ENCODE measurements around the gene NFE2. TPM values are rescaled to one million over a fixed set of nuclear protein-coding genes. Genes with fewer than 3 reads are reported as not detected.

Gene NFE2
- total RNA-seq, 1 experiment from 2014 or later = not detected

DNA sequence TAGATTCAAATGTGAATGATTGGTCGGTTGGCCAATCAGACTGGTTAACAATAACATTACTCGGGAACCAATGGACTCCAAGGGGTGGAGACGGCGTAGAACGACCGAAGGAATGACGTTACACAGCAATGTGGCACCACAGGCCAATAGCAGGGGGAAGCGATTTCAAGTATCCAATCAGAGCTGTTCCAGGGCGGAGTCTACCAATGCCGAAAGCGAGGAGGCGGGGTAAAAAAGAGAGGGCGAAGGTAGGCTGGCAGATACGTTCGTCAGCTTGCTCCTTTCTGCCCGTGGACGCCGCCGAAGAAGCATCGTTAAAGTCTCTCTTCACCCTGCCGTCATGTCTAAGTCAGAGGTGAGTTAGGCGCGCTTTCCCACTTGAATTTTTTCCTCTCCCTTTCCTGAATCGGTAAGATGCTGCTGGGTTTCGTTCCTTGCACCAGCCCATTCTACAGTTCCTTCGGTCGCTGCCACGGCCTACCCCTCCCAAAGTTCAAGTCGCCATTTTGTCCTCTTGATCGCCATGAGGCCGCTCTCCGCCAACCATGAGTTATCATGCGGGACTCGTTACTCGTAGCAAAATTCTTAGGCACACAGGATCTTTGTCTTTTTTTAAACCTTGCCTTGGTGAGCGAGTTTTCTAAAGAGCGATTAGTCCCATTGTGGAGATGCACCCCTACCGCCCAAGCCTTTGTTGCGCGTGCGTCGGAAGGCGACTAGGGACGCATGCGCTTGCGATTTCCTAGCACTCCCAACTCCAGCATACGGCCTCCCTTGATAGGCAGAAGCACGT lies 20.2 kb downstream of the NFE2 start, which contains the start of gene HNRNPA1:
Gene HNRNPA1, plus strand, starts transcription at position 259 of the 793 bp plus-strand sequence. Its CDS starts 82 bp downstream, at position 341.
- DNase-seq = peak; percentile 98 to 99
- no peaks in the 10 kb centered on the region for H3K9me3 ChIP-seq (replicated peaks)
- no peaks in the 10 kb centered on the region for H3K27me3 ChIP-seq
- H3K36me3 ChIP-seq = peaks cover 67% of the 10 kb centered on the region
- H3K4me1 ChIP-seq = no peaks in the 10 kb centered on the region; the same call in 1 of the 2 replicates
- peak within 1 kb of the TSS; percentile 98 for H3K27ac ChIP-seq
- peak within 1 kb of the TSS; percentile 82 for H3K4me3 ChIP-seq

DNA sequence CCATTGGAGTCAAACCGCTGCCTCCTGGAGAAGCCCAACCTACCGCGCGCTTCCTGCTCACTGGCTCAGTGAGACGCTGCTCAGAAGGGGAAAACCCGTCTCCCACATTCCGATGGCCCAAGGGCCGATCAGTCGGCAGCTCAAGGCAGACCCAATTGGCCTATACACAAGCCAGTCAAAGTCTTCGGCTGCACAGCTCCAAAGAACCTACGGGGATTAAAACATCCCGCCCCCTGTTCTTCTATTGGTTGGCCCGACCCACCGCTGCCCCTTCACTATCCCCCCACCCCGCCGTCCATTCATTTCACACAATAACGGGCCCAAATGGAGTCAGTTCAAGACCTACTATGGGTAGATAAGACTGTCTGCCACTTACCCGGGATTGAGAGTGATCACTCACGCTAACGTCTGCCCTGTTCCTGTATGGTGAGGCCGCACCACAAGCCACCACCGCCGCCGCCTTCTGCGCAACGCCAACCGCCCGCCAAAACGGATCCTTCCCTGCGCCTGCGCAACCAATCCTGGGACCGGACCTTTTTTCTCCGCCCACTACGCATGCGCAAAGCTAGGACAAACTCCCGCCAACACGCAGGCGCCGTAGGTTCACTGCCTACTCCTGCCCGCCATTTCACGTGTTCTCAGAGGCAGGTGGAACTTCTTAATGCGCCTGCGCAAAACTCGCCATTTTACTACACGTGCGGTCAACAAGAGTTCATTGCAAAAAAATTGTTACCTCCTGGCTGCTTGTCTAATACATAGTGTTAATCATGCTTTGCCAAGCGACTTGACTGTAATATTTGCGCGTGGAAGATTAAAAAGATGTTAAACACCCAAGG lies 21.0 kb downstream of the NFE2 start, which contains the start of gene CBX5:
Gene CBX5, minus strand, starts transcription at position 491 of the 836 bp plus-strand sequence. CDS start 22,472 bp downstream, outside the sequence.
- no peaks in the 10 kb centered on the region for H3K27me3 ChIP-seq
- peak; percentile 99 for DNase-seq
- H3K27ac ChIP-seq = peak within 1 kb of the TSS; percentile 98
- peaks cover 60% of the 10 kb centered on the region for H3K36me3 ChIP-seq
- no peaks in the 10 kb centered on the region for H3K9me3 ChIP-seq (replicated peaks)
- H3K4me3 ChIP-seq = peak within 1 kb of the TSS; percentile 82
- no peaks in the 10 kb centered on the region; the same call in 1 of the 2 replicates for H3K4me1 ChIP-seq

GRCh38 chr12:54279227-54279631 lies 21.6 kb downstream of the NFE2 start:
- no peaks in the 10 kb centered on the region for H3K9me3 ChIP-seq (replicated peaks)
- H3K27me3 ChIP-seq = no peaks in the 10 kb centered on the region
- H3K4me1 ChIP-seq = no peaks in the 10 kb centered on the region; the same call in 1 of the 2 replicates
- peaks cover 60% of the 10 kb centered on the region for H3K36me3 ChIP-seq
- no peak for DNase-seq
- peak overlapping the region; percentile 98 for H3K27ac ChIP-seq
- peak overlapping the region; percentile 82 for H3K4me3 ChIP-seq

GRCh38 chr12:54277823-54278276 lies 23.0 kb downstream of the NFE2 start:
- Histone ChIP-seq H3K4me3 (peak overlapping the region; percentile 82), H3K9me3 (replicated peaks) (no peaks in the 10 kb centered on the region), H3K27ac (peak overlapping the region; percentile 98), H3K36me3 (peaks cover 59% of the 10 kb centered on the region), H3K4me1 (no peaks in the 10 kb centered on the region; the same call in 1 of the 2 replicates), H3K27me3 (no peaks in the 10 kb centered on the region)
- DNase-seq = no peak

DNA sequence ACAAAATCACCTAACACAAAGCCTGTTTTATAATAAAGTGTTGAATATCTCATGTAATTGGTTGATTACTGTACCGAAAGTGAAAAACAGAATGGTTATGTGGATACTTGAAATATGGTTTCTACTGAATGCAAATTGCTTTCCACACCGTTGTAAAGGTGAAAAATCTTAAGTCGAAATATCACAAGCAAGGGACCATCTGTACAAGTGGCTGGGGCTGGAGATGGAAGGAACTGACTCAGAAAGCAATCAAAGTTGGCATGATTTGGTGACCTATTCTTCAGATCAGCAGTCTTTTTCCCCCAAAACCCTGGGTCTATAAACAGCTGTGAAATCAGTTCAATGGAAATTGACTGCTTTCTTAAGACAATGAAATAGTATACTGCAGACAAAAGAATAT lies 24.4 kb downstream of the NFE2 start:
- no peak overlapping the region for H3K27ac ChIP-seq
- H3K36me3 ChIP-seq = peaks cover 58% of the 10 kb centered on the region
- H3K27me3 ChIP-seq = no peaks in the 10 kb centered on the region
- H3K4me3 ChIP-seq = no peak overlapping the region
- DNase-seq = no peak
- no peaks in the 10 kb centered on the region for H3K9me3 ChIP-seq (replicated peaks)
- no peaks in the 10 kb centered on the region for H3K4me1 ChIP-seq

GRCh38 chr12:54273981-54274380 lies 26.8 kb downstream of the NFE2 start:
- Histone ChIP-seq H3K27me3 (no peaks in the 10 kb centered on the region), H3K27ac (no peak overlapping the region), H3K36me3 (peaks cover 59% of the 10 kb centered on the region), H3K9me3 (replicated peaks) (no peaks in the 10 kb centered on the region), H3K4me3 (no peak overlapping the region), H3K4me1 (no peaks in the 10 kb centered on the region)
- DNase-seq = no peak

DNA sequence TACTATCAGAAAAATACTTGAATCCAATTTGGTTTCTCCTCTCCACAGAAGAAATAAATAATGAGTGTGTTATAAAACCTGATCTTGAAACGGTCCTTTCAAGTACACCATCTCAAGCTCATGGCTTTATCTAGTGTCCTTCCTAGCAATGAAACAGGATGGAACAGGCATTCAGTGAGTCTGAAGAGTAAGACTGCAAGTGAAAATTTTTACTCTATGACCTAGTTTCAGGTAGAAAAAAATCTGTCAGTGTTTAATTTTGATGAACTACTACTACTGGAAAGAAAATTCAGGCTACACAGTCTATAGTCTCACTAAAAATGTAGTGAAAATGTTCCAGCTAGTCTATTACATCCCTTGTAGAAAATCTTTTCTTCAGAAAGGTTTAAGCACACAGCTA lies 28.6 kb downstream of the NFE2 start:
- peaks cover 47% of the 10 kb centered on the region for H3K36me3 ChIP-seq
- H3K4me1 ChIP-seq = no peaks in the 10 kb centered on the region
- H3K27ac ChIP-seq = no peak overlapping the region
- H3K9me3 ChIP-seq (replicated peaks) = no peaks in the 10 kb centered on the region
- no peaks in the 10 kb centered on the region for H3K27me3 ChIP-seq
- DNase-seq = no peak
- H3K4me3 ChIP-seq = no peak overlapping the region

- Histone ChIP-seq H3K4me3 (no peak overlapping the region), H3K4me1 (peaks cover under 1% of the 10 kb centered on the region; the same call in 1 of the 2 replicates), H3K27me3 (no peaks in the 10 kb centered on the region), H3K9me3 (replicated peaks) (no peaks in the 10 kb centered on the region), H3K27ac (no peak overlapping the region), H3K36me3 (peaks cover 38% of the 10 kb centered on the region)
- DNase-seq = no peak
These were observed 30.5 kb downstream of the NFE2 start for GRCh38 chr12:54270345-54270744.

DNA sequence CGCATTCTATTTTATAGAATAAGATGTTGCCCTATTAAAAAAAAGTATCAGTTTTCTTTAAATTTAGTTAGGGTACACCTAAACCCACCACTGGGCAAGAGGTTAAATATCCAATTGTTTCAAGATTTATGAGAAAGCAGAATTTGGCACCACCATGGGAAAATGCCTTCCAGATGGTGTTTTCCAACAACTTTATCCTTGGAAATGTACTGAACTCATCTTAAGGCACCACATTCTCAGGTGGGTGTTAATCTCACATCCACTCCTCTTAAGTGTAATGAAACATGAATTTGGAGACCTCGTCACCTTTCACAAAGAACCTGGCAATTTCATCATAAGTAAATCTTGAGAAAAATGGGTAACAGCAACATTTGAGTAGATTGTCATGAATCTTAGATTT lies 34.0 kb downstream of the NFE2 start:
- Histone ChIP-seq H3K27ac (no peak overlapping the region), H3K9me3 (replicated peaks) (no peaks in the 10 kb centered on the region), H3K4me1 (peaks cover 19% of the 10 kb centered on the region), H3K27me3 (no peaks in the 10 kb centered on the region), H3K36me3 (peaks cover 13% of the 10 kb centered on the region), H3K4me3 (no peak overlapping the region)
- no peak for DNase-seq

DNA sequence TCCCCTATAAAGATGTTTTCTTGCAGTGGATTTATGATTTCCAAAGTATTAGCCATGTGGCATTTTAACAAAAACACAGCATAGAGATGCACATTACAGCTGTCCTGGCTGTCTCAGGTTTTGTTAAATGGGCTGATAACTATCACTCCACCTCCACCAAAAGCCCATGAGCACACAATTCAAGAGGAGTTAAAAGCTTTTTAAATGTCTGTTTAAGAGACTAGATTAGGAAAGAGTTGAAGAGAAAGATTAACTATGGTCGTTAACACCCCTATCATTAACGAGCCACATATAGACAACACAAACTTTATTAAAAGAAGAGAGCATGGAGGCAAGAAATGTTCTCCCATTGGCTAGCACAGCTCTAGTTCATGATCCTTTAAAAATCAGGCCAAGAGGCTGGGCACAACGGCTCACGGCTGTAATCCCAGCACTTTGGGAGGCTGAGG lies 35.4 kb downstream of the NFE2 start:
- Histone ChIP-seq H3K4me1 (peaks cover 24% of the 10 kb centered on the region), H3K4me3 (no peak overlapping the region), H3K27me3 (no peaks in the 10 kb centered on the region), H3K27ac (no peak overlapping the region), H3K9me3 (replicated peaks) (no peaks in the 10 kb centered on the region), H3K36me3 (peaks cover 2% of the 10 kb centered on the region; the same call in 1 of the 2 replicates)
- no peak for DNase-seq

DNA sequence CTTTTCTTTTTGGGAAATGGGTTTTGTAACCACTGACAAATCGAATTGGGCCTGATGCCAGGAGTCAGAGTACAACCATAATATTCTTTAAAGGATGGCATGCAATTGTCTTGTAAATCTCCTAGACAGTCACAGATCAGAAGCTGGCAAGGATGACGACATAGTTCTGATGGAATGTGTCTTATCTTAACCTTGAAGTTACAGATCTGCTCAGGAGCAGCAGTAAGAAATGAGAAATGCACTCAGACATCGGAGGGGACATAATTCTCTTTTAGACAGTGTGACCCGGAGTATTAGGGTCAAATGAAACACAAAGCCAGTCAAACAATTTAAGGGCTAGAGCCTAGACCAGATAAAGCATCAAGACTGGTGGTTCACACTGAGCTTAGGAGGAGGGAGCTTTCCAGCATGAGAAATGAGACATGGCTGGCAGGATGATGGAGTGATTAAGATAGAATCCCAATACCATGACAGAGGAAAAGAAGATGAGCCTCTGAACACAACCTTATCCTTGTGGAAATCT lies 38.4 kb downstream of the NFE2 start:
- H3K4me3 ChIP-seq = no peak overlapping the region
- H3K27me3 ChIP-seq = no peaks in the 10 kb centered on the region
- peaks cover 38% of the 10 kb centered on the region for H3K4me1 ChIP-seq
- H3K27ac ChIP-seq = no peak overlapping the region
- peaks cover 4% of the 10 kb centered on the region; the same call in 1 of the 2 replicates for H3K36me3 ChIP-seq
- no peaks in the 10 kb centered on the region for H3K9me3 ChIP-seq (replicated peaks)
- DNase-seq = no peak

DNA sequence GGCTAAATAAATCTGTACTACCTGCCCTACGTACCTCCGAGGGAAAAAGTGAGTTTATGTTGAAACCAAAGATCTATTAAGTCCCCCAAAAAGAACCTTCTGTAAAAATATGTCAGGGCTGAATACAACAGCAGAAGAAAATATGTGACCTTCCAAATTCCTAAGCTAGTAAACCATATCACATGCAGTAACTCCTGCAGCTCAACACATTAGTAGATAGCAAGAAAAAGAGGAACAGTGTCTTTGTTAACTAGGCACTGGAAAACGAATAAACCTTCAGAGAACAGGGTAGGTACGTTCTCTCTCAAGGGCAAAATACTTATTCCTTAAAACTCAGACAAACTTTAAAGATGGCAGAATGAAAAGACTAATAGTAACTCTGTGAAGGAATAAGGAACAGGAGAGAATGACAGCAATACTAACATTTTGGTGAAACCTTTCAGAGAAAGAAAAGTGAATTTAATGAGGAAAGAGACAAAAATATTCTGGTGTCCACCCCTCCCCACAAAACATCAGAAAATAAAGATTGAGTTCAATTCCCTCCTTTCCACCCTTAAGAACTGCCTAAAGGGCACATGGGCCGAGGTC lies 38.9 kb downstream of the NFE2 start:
- peaks cover 9% of the 10 kb centered on the region for H3K36me3 ChIP-seq
- no peak overlapping the region for H3K27ac ChIP-seq
- no peak for DNase-seq
- H3K27me3 ChIP-seq = no peaks in the 10 kb centered on the region
- no peaks in the 10 kb centered on the region for H3K9me3 ChIP-seq (replicated peaks)
- H3K4me3 ChIP-seq = no peak overlapping the region
- H3K4me1 ChIP-seq = peaks cover 38% of the 10 kb centered on the region

GRCh38 chr12:54259194-54260011 lies 41.4 kb downstream of the NFE2 start:
- H3K4me3 ChIP-seq = peak overlapping the region; percentile 59
- H3K27ac ChIP-seq = peak overlapping the region; percentile 96
- peak; percentile 96 for DNase-seq
- peaks cover 32% of the 10 kb centered on the region for H3K36me3 ChIP-seq
- H3K9me3 ChIP-seq (replicated peaks) = no peaks in the 10 kb centered on the region
- no peaks in the 10 kb centered on the region for H3K27me3 ChIP-seq
- H3K4me1 ChIP-seq = peaks cover 32% of the 10 kb centered on the region

Measured in SJCRH30 (cell line).